Activated CD8-positive, alpha-beta memory T cell treated with anti-CD3 and anti-CD28 coated beads, Interleukin-2, amount 10 ng/mL, durations not matched to agents 7 days and 5 days (primary cell): ENCODE measurements around the gene TCERG1L. TPM values are rescaled to one million over a fixed set of nuclear protein-coding genes. Genes with fewer than 3 reads are reported as not detected.

Experiments
- ATAC-seq: fragments of 150-1000 bp; cut with Tn5 transposase; one replicate; pipeline ENCODE4 v1.10.0; 2021; ENCODE audit warnings: moderate library complexity
- CTCF ChIA-PET: fragments of 350-600 bp; sonication (Branson Sonifier 250); formaldehyde crosslinking; loops from one replicate; lab custom pipeline; 2021; ENCODE audit warnings: antibody characterized with exemption; lab: Charles Lee
- DNase-seq: peaks from one replicate; pipeline ENCODE4 v3.0.0-alpha.2; 2020
- H3K27ac Mint-ChIP-seq: one replicate; pipeline ENCODE4 v1.8.0; 2021; ENCODE audit warnings: mild to moderate bottlenecking, mixed read lengths
- H3K27me3 Mint-ChIP-seq: one replicate; pipeline ENCODE4 v1.8.0; 2021; ENCODE audit warnings: mixed read lengths
- H3K36me3 Mint-ChIP-seq: one replicate; pipeline ENCODE4 v1.8.0; 2021; ENCODE audit warnings: mild to moderate bottlenecking, mixed read lengths
- H3K4me1 Mint-ChIP-seq: one replicate; pipeline ENCODE4 v1.8.0; 2021; ENCODE audit warnings: mixed read lengths
- H3K4me3 Mint-ChIP-seq: one replicate; pipeline ENCODE4 v1.8.0; 2021; ENCODE audit warnings: mild to moderate bottlenecking, moderate library complexity, mixed read lengths
- H3K9me3 Mint-ChIP-seq: one replicate; pipeline ENCODE4 v1.8.0; 2022; ENCODE audit warnings: low read depth, mixed read lengths
- total RNA-seq, 2 experiments: library from RNA; stranded (reverse); gene quantifications; one replicate each; pipeline ENCODE4 v1.2.3, GENCODE V29; 2021

Gene TCERG1L
- total RNA-seq, 2 experiments from 2014 or later = 0.20 to 0.49 TPM

GRCh38 chr10:131046194-131046593 is 265.3 kb downstream of the TCERG1L start:
- no peaks in the 10 kb centered on the region for H3K9me3 Mint-ChIP-seq
- no peaks in the 10 kb centered on the region for H3K27me3 Mint-ChIP-seq
- H3K36me3 Mint-ChIP-seq = no peaks in the 10 kb centered on the region
- CTCF ChIA-PET = no interaction called here
- H3K27ac Mint-ChIP-seq = no peak overlapping the region
- no peak overlapping the region for H3K4me3 Mint-ChIP-seq
- H3K4me1 Mint-ChIP-seq = no peaks in the 10 kb centered on the region
- ATAC-seq = no peak
- DNase-seq = no peak

GRCh38 chr10:131044379-131045111 is 267.0 kb downstream of the TCERG1L start:
- CTCF ChIA-PET = no interaction called here
- DNase-seq (no peak), ATAC-seq (no peak)
- H3K9me3 Mint-ChIP-seq = no peaks in the 10 kb centered on the region
- H3K4me1 Mint-ChIP-seq = no peaks in the 10 kb centered on the region
- H3K36me3 Mint-ChIP-seq = no peaks in the 10 kb centered on the region
- no peak overlapping the region for H3K27ac Mint-ChIP-seq
- no peak overlapping the region for H3K4me3 Mint-ChIP-seq
- H3K27me3 Mint-ChIP-seq = no peaks in the 10 kb centered on the region

- peak; percentile 42 for ATAC-seq
These were observed 268.4 kb downstream of the TCERG1L start for GRCh38 chr10:131043039-131043691.

More at GRCh38 chr10:131043039-131043691, 268.4 kb downstream of the TCERG1L start:
- Mint-ChIP-seq H3K4me1 (no peaks in the 10 kb centered on the region), H3K27me3 (no peaks in the 10 kb centered on the region), H3K4me3 (no peak overlapping the region), H3K36me3 (no peaks in the 10 kb centered on the region), H3K27ac (no peak overlapping the region), H3K9me3 (no peaks in the 10 kb centered on the region)
- no peak for DNase-seq
- CTCF ChIA-PET = no interaction called here
